Measurements from ENCODE around the gene FMO1. TPM values are rescaled to one million over a fixed set of nuclear protein-coding genes. Genes with fewer than 3 reads are reported as not detected.

FMO1 gene
- total and polyA plus RNA-seq, 10 of the 15 experiments (the other 5 are each of a cell fraction or from before 2014, with no cell fraction given), result not detected

DNA sequence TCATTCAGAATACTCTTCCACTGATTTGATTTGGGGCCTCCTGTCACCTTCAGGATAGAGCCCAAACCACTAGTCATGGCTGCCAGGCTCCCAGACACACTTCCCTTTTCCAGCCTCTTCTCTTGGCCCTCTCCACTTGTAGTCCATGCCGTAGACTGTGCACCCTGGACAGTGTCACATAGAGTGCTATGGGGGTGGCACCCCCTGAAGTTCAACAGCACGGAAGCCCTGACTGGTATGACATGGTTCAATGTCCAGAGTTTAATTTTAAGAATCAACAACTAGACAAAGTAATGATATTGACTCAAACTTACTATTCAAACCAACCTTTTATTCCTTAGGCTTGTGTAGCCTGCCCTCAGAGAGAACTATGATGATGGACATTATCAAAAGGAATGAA, 40.9 kb upstream of the FMO1 start:
- Histone ChIP-seq H3K27me3 (replicated peaks in 1 of 2; ENCODE audit: control insufficient read depth in 2 of 2, insufficient read depth in 2 of 2, low read length in 1 of 2) (no peaks in the 10 kb centered on the region; a peak in 1 of 4 replicates), H3K4me3 (no peak overlapping the region), H3K4me1 (ENCODE audit: control insufficient read depth, insufficient read depth, low read length) (no peaks in the 10 kb centered on the region), H3K36me3 (ENCODE audit: control insufficient read depth in 2 of 2, insufficient read depth in 2 of 2, low read length in 1 of 2) (no peaks in the 10 kb centered on the region), H3K9ac (ENCODE audit: control insufficient read depth, insufficient read depth, low read length) (no peak overlapping the region), H3K4me2 (ENCODE audit: control insufficient read depth, insufficient read depth) (no peak overlapping the region), H2AFZ (ENCODE audit: control insufficient read depth, low read depth, low read length) (no peak overlapping the region), H3K79me2 (ENCODE audit: control insufficient read depth, insufficient read depth, low read length) (no peaks in the 10 kb centered on the region), H4K20me1 (ENCODE audit: control insufficient read depth, insufficient read depth) (no peaks in the 10 kb centered on the region), H3K9me3 (replicated peaks; ENCODE audit: control insufficient read depth, insufficient read depth, low read length) (no peaks in the 10 kb centered on the region), H3K27ac (ENCODE audit: control insufficient read depth, insufficient read depth) (no peak overlapping the region)
- no TSS peak for BruUV-seq (replicated peaks)
- FAIRE-seq (no peak), DNase-seq (ENCODE audit: low read depth, low spot score) (no peak), ATAC-seq (no peak)
- in situ Hi-C loops (cut with MboI) (no loop called here), intact Hi-C loops (cut with micrococcal nuclease; ENCODE audit: unreplicated experiment) (no loop called here)
- POLR2A ChIA-PET, result no interaction called here
- TF ChIP-seq, protein P1, sequence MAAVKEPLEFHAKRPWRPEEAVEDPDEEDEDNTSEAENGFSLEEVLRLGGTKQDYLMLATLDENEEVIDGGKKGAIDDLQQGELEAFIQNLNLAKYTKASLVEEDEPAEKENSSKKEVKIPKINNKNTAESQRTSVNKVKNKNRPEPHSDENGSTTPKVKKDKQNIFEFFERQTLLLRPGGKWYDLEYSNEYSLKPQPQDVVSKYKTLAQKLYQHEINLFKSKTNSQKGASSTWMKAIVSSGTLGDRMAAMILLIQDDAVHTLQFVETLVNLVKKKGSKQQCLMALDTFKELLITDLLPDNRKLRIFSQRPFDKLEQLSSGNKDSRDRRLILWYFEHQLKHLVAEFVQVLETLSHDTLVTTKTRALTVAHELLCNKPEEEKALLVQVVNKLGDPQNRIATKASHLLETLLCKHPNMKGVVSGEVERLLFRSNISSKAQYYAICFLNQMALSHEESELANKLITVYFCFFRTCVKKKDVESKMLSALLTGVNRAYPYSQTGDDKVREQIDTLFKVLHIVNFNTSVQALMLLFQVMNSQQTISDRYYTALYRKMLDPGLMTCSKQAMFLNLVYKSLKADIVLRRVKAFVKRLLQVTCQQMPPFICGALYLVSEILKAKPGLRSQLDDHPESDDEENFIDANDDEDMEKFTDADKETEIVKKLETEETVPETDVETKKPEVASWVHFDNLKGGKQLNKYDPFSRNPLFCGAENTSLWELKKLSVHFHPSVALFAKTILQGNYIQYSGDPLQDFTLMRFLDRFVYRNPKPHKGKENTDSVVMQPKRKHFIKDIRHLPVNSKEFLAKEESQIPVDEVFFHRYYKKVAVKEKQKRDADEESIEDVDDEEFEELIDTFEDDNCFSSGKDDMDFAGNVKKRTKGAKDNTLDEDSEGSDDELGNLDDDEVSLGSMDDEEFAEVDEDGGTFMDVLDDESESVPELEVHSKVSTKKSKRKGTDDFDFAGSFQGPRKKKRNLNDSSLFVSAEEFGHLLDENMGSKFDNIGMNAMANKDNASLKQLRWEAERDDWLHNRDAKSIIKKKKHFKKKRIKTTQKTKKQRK (IDR thresholded peaks at IDR 0.05; ENCODE audit: low read depth, low read length), result no peak
- TF ChIP-seq, protein P2, sequence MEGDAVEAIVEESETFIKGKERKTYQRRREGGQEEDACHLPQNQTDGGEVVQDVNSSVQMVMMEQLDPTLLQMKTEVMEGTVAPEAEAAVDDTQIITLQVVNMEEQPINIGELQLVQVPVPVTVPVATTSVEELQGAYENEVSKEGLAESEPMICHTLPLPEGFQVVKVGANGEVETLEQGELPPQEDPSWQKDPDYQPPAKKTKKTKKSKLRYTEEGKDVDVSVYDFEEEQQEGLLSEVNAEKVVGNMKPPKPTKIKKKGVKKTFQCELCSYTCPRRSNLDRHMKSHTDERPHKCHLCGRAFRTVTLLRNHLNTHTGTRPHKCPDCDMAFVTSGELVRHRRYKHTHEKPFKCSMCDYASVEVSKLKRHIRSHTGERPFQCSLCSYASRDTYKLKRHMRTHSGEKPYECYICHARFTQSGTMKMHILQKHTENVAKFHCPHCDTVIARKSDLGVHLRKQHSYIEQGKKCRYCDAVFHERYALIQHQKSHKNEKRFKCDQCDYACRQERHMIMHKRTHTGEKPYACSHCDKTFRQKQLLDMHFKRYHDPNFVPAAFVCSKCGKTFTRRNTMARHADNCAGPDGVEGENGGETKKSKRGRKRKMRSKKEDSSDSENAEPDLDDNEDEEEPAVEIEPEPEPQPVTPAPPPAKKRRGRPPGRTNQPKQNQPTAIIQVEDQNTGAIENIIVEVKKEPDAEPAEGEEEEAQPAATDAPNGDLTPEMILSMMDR (IDR thresholded peaks at IDR 0.05 in 2 of 3, conservative IDR thresholded peaks at IDR 0.05 in 1 of 3; ENCODE audit: control insufficient read depth in 2 of 3, extremely low read depth in 1 of 3, insufficient read depth in 1 of 3, low read depth in 3 of 3, low read length in 3 of 3), result no peak
- TF ChIP-seq, protein P3, sequence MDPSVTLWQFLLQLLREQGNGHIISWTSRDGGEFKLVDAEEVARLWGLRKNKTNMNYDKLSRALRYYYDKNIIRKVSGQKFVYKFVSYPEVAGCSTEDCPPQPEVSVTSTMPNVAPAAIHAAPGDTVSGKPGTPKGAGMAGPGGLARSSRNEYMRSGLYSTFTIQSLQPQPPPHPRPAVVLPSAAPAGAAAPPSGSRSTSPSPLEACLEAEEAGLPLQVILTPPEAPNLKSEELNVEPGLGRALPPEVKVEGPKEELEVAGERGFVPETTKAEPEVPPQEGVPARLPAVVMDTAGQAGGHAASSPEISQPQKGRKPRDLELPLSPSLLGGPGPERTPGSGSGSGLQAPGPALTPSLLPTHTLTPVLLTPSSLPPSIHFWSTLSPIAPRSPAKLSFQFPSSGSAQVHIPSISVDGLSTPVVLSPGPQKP (IDR thresholded peaks at IDR 0.05; ENCODE audit: low read depth, low read length), result no peak
- TF ChIP-seq SP1 (IDR thresholded peaks at IDR 0.05; ENCODE audit: low read depth, low read length) (no peak), MEF2A (IDR thresholded peaks at IDR 0.05; ENCODE audit: insufficient read depth, low read depth, low read length) (no peak), STAT1 (conservative IDR thresholded peaks at IDR 0.05) (no peak), EZH2 (IDR thresholded peaks at IDR 0.05; ENCODE audit: borderline replicate concordance, control insufficient read depth, low read depth, low read length) (no peak), ATF7 (IDR thresholded peaks at IDR 0.05; ENCODE audit: low read depth) (no peak)
- TF ChIP-seq, protein P4, sequence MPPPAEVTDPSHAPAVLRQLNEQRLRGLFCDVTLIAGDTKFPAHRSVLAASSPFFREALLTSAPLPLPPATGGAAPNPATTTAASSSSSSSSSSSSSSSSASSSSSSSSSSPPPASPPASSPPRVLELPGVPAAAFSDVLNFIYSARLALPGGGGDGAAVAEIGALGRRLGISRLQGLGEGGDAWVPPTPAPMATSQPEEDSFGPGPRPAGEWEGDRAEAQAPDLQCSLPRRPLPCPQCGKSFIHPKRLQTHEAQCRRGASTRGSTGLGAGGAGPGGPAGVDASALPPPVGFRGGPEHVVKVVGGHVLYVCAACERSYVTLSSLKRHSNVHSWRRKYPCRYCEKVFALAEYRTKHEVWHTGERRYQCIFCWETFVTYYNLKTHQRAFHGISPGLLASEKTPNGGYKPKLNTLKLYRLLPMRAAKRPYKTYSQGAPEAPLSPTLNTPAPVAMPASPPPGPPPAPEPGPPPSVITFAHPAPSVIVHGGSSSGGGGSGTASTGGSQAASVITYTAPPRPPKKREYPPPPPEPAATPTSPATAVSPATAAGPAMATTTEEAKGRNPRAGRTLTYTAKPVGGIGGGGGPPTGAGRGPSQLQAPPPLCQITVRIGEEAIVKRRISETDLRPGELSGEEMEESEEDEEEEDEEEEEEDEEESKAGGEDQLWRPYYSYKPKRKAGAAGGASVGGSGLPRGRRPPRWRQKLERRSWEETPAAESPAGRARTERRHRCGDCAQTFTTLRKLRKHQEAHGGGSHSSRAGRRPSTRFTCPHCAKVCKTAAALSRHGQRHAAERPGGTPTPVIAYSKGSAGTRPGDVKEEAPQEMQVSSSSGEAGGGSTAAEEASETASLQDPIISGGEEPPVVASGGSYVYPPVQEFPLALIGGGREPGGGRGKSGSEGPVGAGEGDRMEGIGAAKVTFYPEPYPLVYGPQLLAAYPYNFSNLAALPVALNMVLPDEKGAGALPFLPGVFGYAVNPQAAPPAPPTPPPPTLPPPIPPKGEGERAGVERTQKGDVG (CRISPR knock-in tag; IDR thresholded peaks at IDR 0.05), result no peak
- WGBS (ENCODE audit: insufficient coverage, insufficient replicate concordance, low lambda C conversion rate, missing lambda C conversion rate), result 0% methylated on average over 2 of the region's 2 CpGs
- RAD21 ChIA-PET (ENCODE audit: unreplicated experiment), result no interaction called here
- CTCF ChIA-PET, result interaction anchor here (1.8 kb wide), 1 partner anchor 19 kb away, joined by 6 read pairs; no protein-coding TSS in a partner anchor
- SMC1A ChIA-PET (ENCODE audit: uncharacterized antibody, unreplicated experiment), result no interaction called here
